HCT116 (cell line): Measurements from ENCODE around the gene A4GALT. TPM values are rescaled to one million over a fixed set of nuclear protein-coding genes. Genes with fewer than 3 reads are reported as not detected.

Experiments
- ATAC-seq: fragments of 200-7000 bp; cut with Tn5 transposase; 2 replicates; pipeline ENCODE4 v1.9.1; 2020; ENCODE audit warnings: mild to moderate bottlenecking, moderate library complexity
- BruUV-seq: library from RNA; stranded (reverse); fragments of 400-500 nt; replicated peaks from 2 replicates; lab custom pipeline; 2021; lab: Mats Ljungman, UMichigan
- CTCF ChIA-PET: fragments of 300-600 bp; sonication (Branson Sonifier 250); formaldehyde crosslinking; loops from one replicate; lab custom pipeline; 2021; ENCODE audit warnings: antibody characterized with exemption; lab: Charles Lee
- POLR2A ChIA-PET: fragments of 300-600, 350-600 bp; sonication (Branson Sonifier 250); formaldehyde crosslinking; loops from one replicate; lab custom pipeline; 2021; ENCODE audit warnings: antibody characterized with exemption; lab: Charles Lee
- RAD21 ChIA-PET, 2 experiments: fragments of 300-600 bp; sonication (Branson Sonifier 250); formaldehyde crosslinking; loops; one replicate each; lab custom pipeline; 2023; ENCODE audit warnings: low total read pairs in 2 of 2; ENCODE audit not compliant: uncharacterized antibody in 2 of 2, unreplicated experiment in 2 of 2, low non-redundant PET in 1 of 2; lab: Charles Lee
- DNase-seq: peaks from one replicate; pipeline ENCODE4 v3.0.0-alpha.2; 2010; ENCODE audit warnings: low read depth, low spot score
- H2AFZ ChIP-seq: fragments of 200-600 bp; shearing (Covaris generic), sonication (generic); 2 replicates; pipeline ENCODE4 v1.6.1; 2017; ENCODE audit warnings: low read depth, mixed run types, mixed read lengths, antibody characterized with exemption, low read length; ENCODE audit not compliant: poor library complexity, severe bottlenecking
- H3K27ac ChIP-seq: 2 replicates; pipeline ENCODE4 v1.5.1; 2012; ENCODE audit warnings: low read depth, low read length
- H3K27me3 ChIP-seq: fragments of 200-600 bp; sonication (generic); 2 replicates; pipeline ENCODE4 v1.6.1; 2016; ENCODE audit warnings: mixed run types, low read length, mixed read lengths; ENCODE audit not compliant: insufficient read depth
- H3K36me3 ChIP-seq, 2 experiments: fragments of 200-500 bp in 1 of 2; fragments of 200-600 bp in 1 of 2; sonication (Bioruptor generic) in 1 of 2; sonication (generic) in 1 of 2; 2 replicates each; pipeline versions ENCODE4 v1.5.1 to v1.6.1; 2014 to 2016; ENCODE audit warnings: low read length in 2 of 2, inconsistent platforms in 1 of 2, mixed read lengths in 1 of 2, mixed run types in 1 of 2; ENCODE audit not compliant: insufficient read depth in 2 of 2, control insufficient read depth in 1 of 2
- H3K4me1 ChIP-seq, 2 experiments: fragments of 200-600 bp in 1 of 2; sonication (generic) in 1 of 2; 2 replicates each; pipeline versions ENCODE4 v1.5.1 to v1.6.1; 2012 to 2017; ENCODE audit warnings: low read length in 2 of 2, inconsistent platforms in 1 of 2, mild to moderate bottlenecking in 1 of 2, mixed read lengths in 1 of 2, mixed run types in 1 of 2, moderate library complexity in 1 of 2; ENCODE audit not compliant: insufficient read depth in 2 of 2, control insufficient read depth in 1 of 2
- H3K4me2 ChIP-seq: fragments of 200-600 bp; sonication (generic); 2 replicates; pipeline ENCODE4 v1.6.1; 2017; ENCODE audit warnings: mixed run types, low read length, mixed read lengths
- H3K4me3 ChIP-seq, 2 experiments: fragments of 200-600 bp in 1 of 2; sonication (generic) in 1 of 2; replicated peaks in 1 of 2; 2 replicates each; pipeline ENCODE4 v1.5.1; 2011 to 2016; ENCODE audit warnings: low read length in 2 of 2, control low read depth in 1 of 2, low read depth in 1 of 2, mild to moderate bottlenecking in 1 of 2, mixed read lengths in 1 of 2, mixed run types in 1 of 2
- H3K79me2 ChIP-seq: fragments of 200-600 bp; sonication (generic); 2 replicates; pipeline ENCODE4 v1.6.1; 2017; ENCODE audit warnings: mild to moderate bottlenecking, mixed run types, low read length, moderate library complexity, mixed read lengths; ENCODE audit not compliant: insufficient read depth
- H3K9ac ChIP-seq: fragments of 200-600 bp; sonication (generic); 2 replicates; pipeline ENCODE4 v1.6.1; 2016; ENCODE audit warnings: low read length, mixed read lengths
- H3K9me2 ChIP-seq: fragments of 200-600 bp; sonication (generic), shearing (Covaris generic); 2 replicates; pipeline ENCODE4 v1.6.1; 2017; ENCODE audit warnings: mixed run types, mild to moderate bottlenecking, moderate library complexity; ENCODE audit not compliant: insufficient read depth
- H3K9me3 ChIP-seq, 2 experiments: fragments of 200-500 bp in 1 of 2; fragments of 200-600 bp in 1 of 2; sonication (Bioruptor generic) in 1 of 2; sonication (generic) in 1 of 2; 2 replicates each; pipeline ENCODE4 v1.6.1; 2014 to 2017; ENCODE audit warnings: low read length in 2 of 2, mixed read lengths in 2 of 2, inconsistent platforms in 1 of 2, low read depth in 1 of 2, mild to moderate bottlenecking in 1 of 2, mixed run types in 1 of 2, moderate library complexity in 1 of 2; ENCODE audit not compliant: control insufficient read depth in 1 of 2, insufficient read depth in 1 of 2
- H4K20me1 ChIP-seq: fragments of 200-600 bp; sonication (generic), shearing (Covaris generic); 2 replicates; pipeline ENCODE4 v1.6.1; 2017; ENCODE audit warnings: mixed run types, mild to moderate bottlenecking, moderate library complexity; ENCODE audit not compliant: insufficient read depth
- ATF3 ChIP-seq: IDR thresholded peaks from 2 replicates; pipeline ENCODE4 v1.6.1; 2012
- CBX3 ChIP-seq: IDR thresholded peaks from 2 replicates; pipeline ENCODE4 v1.6.1; 2012; ENCODE audit warnings: low read depth
- CEBPB ChIP-seq: IDR thresholded peaks from 2 replicates; pipeline ENCODE4 v1.6.1; 2012; ENCODE audit warnings: low read depth
- CTCF ChIP-seq, 3 experiments: fragments of 200-600 bp in 1 of 3; sonication (generic) in 1 of 3; IDR thresholded peaks in 2 of 3; conservative IDR thresholded peaks in 1 of 3; 2 replicates each; pipeline ENCODE4 v1.5.1; 2012 to 2017; ENCODE audit warnings: low read depth in 2 of 3, low read length in 2 of 3, antibody characterized with exemption in 1 of 3, borderline replicate concordance in 1 of 3, control low read depth in 1 of 3, mild to moderate bottlenecking in 1 of 3, mixed read lengths in 1 of 3, mixed run types in 1 of 3, moderate library complexity in 1 of 3; ENCODE audit not compliant: insufficient read depth in 1 of 3
- EGR1 ChIP-seq: IDR thresholded peaks from 2 replicates; pipeline ENCODE4 v1.6.1; 2012; ENCODE audit warnings: low read depth
- ELF1 ChIP-seq: IDR thresholded peaks from 2 replicates; pipeline ENCODE4 v1.6.1; 2012; ENCODE audit warnings: low read depth, borderline replicate concordance
- EZH2 ChIP-seq: fragments of 200-600 bp; sonication (generic); IDR thresholded peaks from 2 replicates; pipeline ENCODE4 v1.6.1; 2017; ENCODE audit warnings: antibody characterized with exemption, mixed run types
- EZH2phosphoT487 ChIP-seq: fragments of 200-600 bp; IDR thresholded peaks from 2 replicates; pipeline ENCODE4 v1.6.1; 2018; ENCODE audit warnings: antibody characterized with exemption, borderline replicate concordance
- FOSL1 ChIP-seq: IDR thresholded peaks from 2 replicates; pipeline ENCODE4 v1.6.1; 2012; ENCODE audit warnings: low read depth
- JUND ChIP-seq: IDR thresholded peaks from 2 replicates; pipeline ENCODE4 v1.6.1; 2012
- MAX ChIP-seq: IDR thresholded peaks from 2 replicates; pipeline ENCODE4 v1.6.1; 2012
- POLR2A ChIP-seq: IDR thresholded peaks from 2 replicates; pipeline ENCODE4 v1.7.0; 2011; ENCODE audit warnings: borderline replicate concordance; ENCODE audit not compliant: insufficient read depth, insufficient read length; ENCODE audit errors: extremely low read depth
- POLR2AphosphoS5 ChIP-seq: IDR thresholded peaks from 2 replicates; pipeline ENCODE4 v1.6.1; 2011; ENCODE audit warnings: mild to moderate bottlenecking, low read depth, low read length, moderate library complexity
- RAD21 ChIP-seq: IDR thresholded peaks from 2 replicates; pipeline ENCODE4 v1.6.1; 2012; ENCODE audit warnings: low read depth, mild to moderate bottlenecking
- SIN3A ChIP-seq: IDR thresholded peaks from 2 replicates; pipeline ENCODE4 v1.6.1; 2012; ENCODE audit warnings: low read depth
- SP1 ChIP-seq: IDR thresholded peaks from 2 replicates; pipeline ENCODE4 v1.6.1; 2012; ENCODE audit warnings: low read depth
- SRF ChIP-seq: IDR thresholded peaks from 2 replicates; pipeline ENCODE4 v1.6.1; 2012; ENCODE audit warnings: low read depth
- YY1 ChIP-seq: IDR thresholded peaks from 2 replicates; pipeline ENCODE4 v1.6.1; 2011; ENCODE audit warnings: low read length, low read depth, moderate library complexity, mild to moderate bottlenecking; ENCODE audit not compliant: insufficient replicate concordance; ENCODE audit errors: extremely low read depth
- ZBTB33 ChIP-seq: IDR thresholded peaks from 2 replicates; pipeline ENCODE4 v1.6.1; 2011; ENCODE audit warnings: mild to moderate bottlenecking, low read length, moderate library complexity; ENCODE audit not compliant: insufficient replicate concordance; ENCODE audit errors: extremely low read depth
- ZFX ChIP-seq: fragments of 450-650 bp; IDR thresholded peaks from 2 replicates; pipeline ENCODE4 v1.6.1; 2017
- intact Hi-C: fragments of 100-400 bp; cut with micrococcal nuclease; formaldehyde crosslinking; loops from 2 replicates; pipeline ENCODE4 v1.10.0; 2022
- total RNA-seq: library from RNA; stranded (reverse); gene quantifications from one replicate; pipeline ENCODE4 v1.2.1, GENCODE V29; 2021; ENCODE audit not compliant: unreplicated experiment

A4GALT gene
- total RNA-seq, 1 experiment from 2014 or later, result 16.0 TPM

DNA sequence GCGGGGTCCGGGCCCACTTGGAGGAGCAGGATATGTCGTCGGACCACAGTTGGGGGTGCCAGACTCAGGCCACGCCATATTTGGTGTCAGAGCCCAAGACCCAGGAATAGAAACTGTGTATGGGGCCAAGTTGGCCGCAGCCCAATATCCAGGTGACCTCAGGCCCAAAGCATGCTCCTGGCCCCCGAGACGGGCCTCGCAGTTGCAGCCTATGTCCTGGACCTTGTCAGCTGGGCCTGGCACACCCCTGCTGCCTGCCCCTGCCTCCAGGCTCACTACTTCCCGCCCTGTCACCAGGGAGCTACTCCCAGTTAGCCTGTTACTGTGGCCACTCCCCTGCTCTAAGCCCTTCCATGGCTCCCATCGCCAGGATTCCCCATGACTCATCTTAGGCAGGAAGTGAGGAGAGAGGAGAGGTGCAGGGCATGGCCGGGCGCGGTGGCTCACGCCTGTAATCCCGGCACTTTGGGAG lies 23.1 kb downstream of the A4GALT start:
- no peaks in the 10 kb centered on the region for H3K9me2 ChIP-seq
- peak overlapping the region; percentile 31 for H3K9ac ChIP-seq
- H3K79me2 ChIP-seq, result no peaks in the 10 kb centered on the region; the same call in 1 of the 2 replicates
- peak overlapping the region; percentile 65 for H3K4me2 ChIP-seq
- no peaks in the 10 kb centered on the region for H4K20me1 ChIP-seq
- peak overlapping the region in 1 of 2 experiments; percentile 14; a peak in 1 of 4 replicates for H3K4me3 ChIP-seq
- DNase-seq (peak; percentile 49), ATAC-seq (peak; percentile 96)
- TF ChIP-seq MAX, result peak; percentile 68
- no peak for TF ChIP-seq EZH2phosphoT487
- no peak for TF ChIP-seq ELF1
- TF ChIP-seq CBX3, result peak; percentile 88
- TF ChIP-seq EZH2, result no peak
- TF ChIP-seq EGR1, result no peak
- TF ChIP-seq SRF, result peak; percentile 37; the same call in 1 of the 2 replicates
- TF ChIP-seq YY1, result no peak
- no peak for TF ChIP-seq ZFX
- TF ChIP-seq SIN3A, result no peak
- no peak for TF ChIP-seq CEBPB
- no peak for TF ChIP-seq CTCF (IDR thresholded peaks at IDR 0.05 in 2 of 3, conservative IDR thresholded peaks at IDR 0.05 in 1 of 3; ENCODE audit: borderline replicate concordance in 1 of 3, insufficient read depth in 1 of 3, low read depth in 2 of 3, low read length in 2 of 3)
- peak; percentile 71; the same call in 1 of the 2 replicates for TF ChIP-seq FOSL1
- TF ChIP-seq JUND, result peak; percentile 77
- TF ChIP-seq RAD21, result no peak
- peak; percentile 49; the same call in 1 of the 2 replicates for TF ChIP-seq SP1
- TF ChIP-seq POLR2AphosphoS5, result no peak
- TF ChIP-seq POLR2A, result no peak
- TF ChIP-seq ATF3, result no peak
- TF ChIP-seq ZBTB33, result no peak
- no peaks in the 10 kb centered on the region for H3K27me3 ChIP-seq
- no peaks in the 10 kb centered on the region; a peak in 1 of 4 replicates for H3K36me3 ChIP-seq
- H3K27ac ChIP-seq, result peak overlapping the region; percentile 20; the same call in 1 of the 2 replicates
- BruUV-seq, result no TSS peak
- RAD21 ChIA-PET, result no interaction called here
- no peak overlapping the region for H2AFZ ChIP-seq
- H3K9me3 ChIP-seq, result no peaks in the 10 kb centered on the region
- intact Hi-C loops, result no loop called here
- peaks cover 26 to 37% of the 10 kb centered on the region in 2 experiments for H3K4me1 ChIP-seq
- CTCF ChIA-PET, result no interaction called here
- POLR2A ChIA-PET, result no interaction called here
